Measurements from ENCODE around the gene DMD. TPM values are rescaled to one million over a fixed set of nuclear protein-coding genes. Genes with fewer than 3 reads are reported as not detected.

DMD gene
- total RNA-seq, 2 donors from 2014 or later = 19.6 to 24.9 TPM

DNA sequence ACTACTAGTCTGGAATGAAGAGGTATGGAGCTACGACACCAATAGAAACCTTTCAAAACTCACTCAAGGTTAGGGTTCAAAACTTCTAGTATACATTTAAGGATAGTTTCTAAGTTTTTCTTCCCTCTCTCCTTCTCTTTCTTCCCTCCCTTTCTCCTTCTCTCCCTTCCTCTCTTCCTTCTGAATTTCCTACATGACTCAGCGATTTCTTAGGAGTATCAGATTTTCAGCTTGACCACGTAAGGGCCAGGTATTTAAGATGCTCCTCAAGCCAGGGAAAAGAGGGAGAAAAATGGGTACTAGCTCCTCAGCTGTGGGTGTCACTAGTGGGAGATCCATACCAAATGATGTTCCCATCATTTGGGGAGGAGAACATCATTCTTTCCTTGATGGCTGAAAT lies 2083.6 kb downstream of the DMD start:
- H3K27ac ChIP-seq (ENCODE audit: low read depth, low read length) = no peak overlapping the region
- WGBS, 2 experiments (ENCODE audit: insufficient coverage in 1 of 2, insufficient read length in 1 of 2) = 100% methylated on average over 2 of the region's 3 CpGs; no CpG with 5 or more reads in 1 of the 2 experiments
- Mint-ChIP-seq H3K9me3 (peaks cover 52% of the 10 kb centered on the region), H3K4me1 (no peaks in the 10 kb centered on the region), H3K27ac (no peak overlapping the region), H3K4me3 (no peak overlapping the region), H3K27me3 (ENCODE audit: insufficient read depth) (no peaks in the 10 kb centered on the region), H3K36me3 (ENCODE audit: low read depth) (peaks cover 35% of the 10 kb centered on the region)
- H3K9me3 ChIP-seq (ENCODE audit: control insufficient read depth, low read length) = no peaks in the 10 kb centered on the region
- TF ChIP-seq, protein P1, sequence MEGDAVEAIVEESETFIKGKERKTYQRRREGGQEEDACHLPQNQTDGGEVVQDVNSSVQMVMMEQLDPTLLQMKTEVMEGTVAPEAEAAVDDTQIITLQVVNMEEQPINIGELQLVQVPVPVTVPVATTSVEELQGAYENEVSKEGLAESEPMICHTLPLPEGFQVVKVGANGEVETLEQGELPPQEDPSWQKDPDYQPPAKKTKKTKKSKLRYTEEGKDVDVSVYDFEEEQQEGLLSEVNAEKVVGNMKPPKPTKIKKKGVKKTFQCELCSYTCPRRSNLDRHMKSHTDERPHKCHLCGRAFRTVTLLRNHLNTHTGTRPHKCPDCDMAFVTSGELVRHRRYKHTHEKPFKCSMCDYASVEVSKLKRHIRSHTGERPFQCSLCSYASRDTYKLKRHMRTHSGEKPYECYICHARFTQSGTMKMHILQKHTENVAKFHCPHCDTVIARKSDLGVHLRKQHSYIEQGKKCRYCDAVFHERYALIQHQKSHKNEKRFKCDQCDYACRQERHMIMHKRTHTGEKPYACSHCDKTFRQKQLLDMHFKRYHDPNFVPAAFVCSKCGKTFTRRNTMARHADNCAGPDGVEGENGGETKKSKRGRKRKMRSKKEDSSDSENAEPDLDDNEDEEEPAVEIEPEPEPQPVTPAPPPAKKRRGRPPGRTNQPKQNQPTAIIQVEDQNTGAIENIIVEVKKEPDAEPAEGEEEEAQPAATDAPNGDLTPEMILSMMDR (conservative IDR thresholded peaks at IDR 0.05) = no peak
- H3K9ac ChIP-seq (ENCODE audit: extremely low read depth, low read length, poor library complexity, severe bottlenecking) = no peak overlapping the region
- H3K4me3 ChIP-seq (ENCODE audit: low read length) = no peak overlapping the region
- peaks cover 3% of the 10 kb centered on the region for H3K36me3 ChIP-seq (ENCODE audit: control insufficient read depth, insufficient read depth, low read length)
- no peak for DNase-seq
- no peaks in the 10 kb centered on the region for H3K4me1 ChIP-seq (ENCODE audit: control insufficient read depth, insufficient read depth, low read length)
- H3K27me3 ChIP-seq (ENCODE audit: control insufficient read depth, insufficient read depth, low read length, poor library complexity, severe bottlenecking) = no peaks in the 10 kb centered on the region

DNA sequence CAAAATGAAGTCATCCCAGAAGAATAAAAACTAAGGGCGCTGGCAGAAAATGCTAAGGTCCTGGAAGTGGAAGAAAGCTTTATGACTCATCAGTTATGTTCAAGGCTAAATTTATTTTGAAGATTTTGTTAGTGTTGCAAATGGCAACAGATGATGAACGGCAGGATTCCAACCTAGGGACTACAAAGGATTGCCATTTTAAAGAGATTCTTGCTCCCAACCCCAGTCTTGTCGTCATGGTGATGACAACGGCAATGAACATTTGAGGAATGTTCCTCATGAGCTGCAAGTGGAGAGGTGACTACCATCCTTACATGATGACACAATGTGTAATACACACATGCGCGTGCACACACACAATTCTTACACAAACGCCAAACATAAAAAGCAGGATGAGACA lies 2085.1 kb downstream of the DMD start:
- no peak overlapping the region for H3K4me3 Mint-ChIP-seq
- no peaks in the 10 kb centered on the region for H3K27me3 Mint-ChIP-seq (ENCODE audit: insufficient read depth)
- no peaks in the 10 kb centered on the region for H3K4me1 Mint-ChIP-seq
- H3K9me3 Mint-ChIP-seq = peaks cover 49% of the 10 kb centered on the region
- no peak overlapping the region for H3K27ac Mint-ChIP-seq
- Histone ChIP-seq H3K27ac (ENCODE audit: low read depth, low read length) (no peak overlapping the region), H3K36me3 (ENCODE audit: control insufficient read depth, insufficient read depth, low read length) (no peaks in the 10 kb centered on the region), H3K9ac (ENCODE audit: extremely low read depth, low read length, poor library complexity, severe bottlenecking) (no peak overlapping the region), H3K4me1 (ENCODE audit: control insufficient read depth, insufficient read depth, low read length) (no peaks in the 10 kb centered on the region), H3K27me3 (ENCODE audit: control insufficient read depth, insufficient read depth, low read length, poor library complexity, severe bottlenecking) (no peaks in the 10 kb centered on the region), H3K4me3 (ENCODE audit: low read length) (no peak overlapping the region), H3K9me3 (ENCODE audit: control insufficient read depth, low read length) (no peaks in the 10 kb centered on the region)
- TF ChIP-seq, protein P1 (conservative IDR thresholded peaks at IDR 0.05) = no peak
- peaks cover 30% of the 10 kb centered on the region for H3K36me3 Mint-ChIP-seq (ENCODE audit: low read depth)
- DNase-seq = no peak
- 76 to 89% methylated on average over 4 to 7 of the region's 7 CpGs for WGBS, 2 experiments (ENCODE audit: insufficient coverage in 1 of 2, insufficient read length in 1 of 2)

DNA sequence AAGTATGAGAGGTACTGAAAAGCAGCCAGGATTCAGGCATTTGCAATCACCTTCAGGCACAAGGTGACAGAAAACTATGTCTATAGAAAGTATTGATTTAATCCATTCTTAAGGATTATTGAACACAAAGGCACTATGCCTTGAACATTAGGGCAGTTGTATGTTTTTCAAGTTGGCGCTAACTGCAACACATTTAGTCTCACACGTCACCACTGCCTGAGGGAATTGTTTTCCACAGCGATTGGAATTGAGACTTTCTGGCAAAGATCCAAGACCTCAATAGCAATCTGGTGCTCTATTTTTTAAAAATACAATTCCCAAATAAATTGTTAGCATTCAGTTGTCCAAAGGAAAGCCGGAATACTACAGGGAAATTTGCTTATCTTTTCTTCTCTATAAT lies 2086.8 kb downstream of the DMD start:
- Histone ChIP-seq H3K36me3 (ENCODE audit: control insufficient read depth, insufficient read depth, low read length) (no peaks in the 10 kb centered on the region), H3K27ac (ENCODE audit: low read depth, low read length) (no peak overlapping the region), H3K9ac (ENCODE audit: extremely low read depth, low read length, poor library complexity, severe bottlenecking) (no peak overlapping the region), H3K4me1 (ENCODE audit: control insufficient read depth, insufficient read depth, low read length) (no peaks in the 10 kb centered on the region), H3K4me3 (ENCODE audit: low read length) (no peak overlapping the region), H3K9me3 (ENCODE audit: control insufficient read depth, low read length) (no peaks in the 10 kb centered on the region), H3K27me3 (ENCODE audit: control insufficient read depth, insufficient read depth, low read length, poor library complexity, severe bottlenecking) (no peaks in the 10 kb centered on the region)
- peaks cover 53% of the 10 kb centered on the region for H3K9me3 Mint-ChIP-seq
- TF ChIP-seq, protein P1 (conservative IDR thresholded peaks at IDR 0.05) = no peak
- H3K27me3 Mint-ChIP-seq (ENCODE audit: insufficient read depth) = no peaks in the 10 kb centered on the region
- no peak overlapping the region for H3K27ac Mint-ChIP-seq
- WGBS, 2 experiments (ENCODE audit: insufficient coverage in 1 of 2, insufficient read length in 1 of 2) = 93 to 100% methylated on average over 2 to 4 of the region's 4 CpGs
- H3K4me3 Mint-ChIP-seq = no peak overlapping the region
- peaks cover 30% of the 10 kb centered on the region for H3K36me3 Mint-ChIP-seq (ENCODE audit: low read depth)
- no peaks in the 10 kb centered on the region for H3K4me1 Mint-ChIP-seq
- no peak for DNase-seq
